Tongue (tissue), 2 donors: ENCODE data around the gene PITPNB. TPM values are rescaled to one million over a fixed set of nuclear protein-coding genes. Genes with fewer than 3 reads are reported as not detected.
A peak's percentile ranks its signal among the peaks of the same experiment; 100 is the strongest.

ENCODE experiments used
- DNase-seq: peaks from one replicate; pipeline ENCODE4 v3.0.0-alpha.2; 2015
- total RNA-seq: library from RNA; depleted of rRNA; stranded (reverse); fragments of >200 nt; gene quantifications from one replicate; pipeline ENCODE4 v1.2.3, GENCODE V29; 2014

The PITPNB gene
- total RNA-seq = 52.1 TPM

DNA sequence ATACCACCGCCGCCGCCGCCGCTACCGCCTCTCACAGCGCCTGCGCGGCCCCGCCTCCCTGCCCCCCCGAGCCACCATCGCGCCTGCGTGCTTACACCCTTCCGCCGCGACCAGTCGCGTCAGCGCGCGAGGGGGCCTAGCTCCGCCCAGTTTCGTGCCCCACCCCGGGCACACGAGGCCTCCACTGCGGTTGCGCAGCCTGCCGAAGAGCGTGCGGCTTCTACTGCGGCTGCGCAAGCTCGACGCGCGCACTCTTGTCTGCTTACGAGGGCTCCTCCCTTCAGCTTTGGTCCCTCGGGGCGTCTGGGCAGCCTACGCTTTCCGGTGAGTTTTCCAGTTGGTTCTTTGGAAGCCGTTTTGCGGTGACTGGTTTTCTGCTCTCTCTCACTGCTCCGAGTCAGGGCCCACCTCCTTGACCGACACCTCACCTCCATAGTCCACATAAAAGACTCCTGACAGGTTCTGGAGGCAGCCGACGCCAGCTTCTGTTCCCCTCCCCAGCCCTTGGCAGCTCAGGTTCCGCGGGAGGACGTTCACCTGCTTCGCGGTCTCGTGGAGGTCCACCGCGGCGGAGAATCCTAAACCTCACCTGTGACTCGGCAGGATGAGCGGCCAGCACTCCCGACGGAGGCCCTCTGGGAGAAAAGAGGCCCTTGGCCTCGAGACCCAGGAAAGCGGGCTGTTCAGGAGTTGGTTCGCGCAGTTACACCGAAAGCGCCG is at the start of gene PITPNB:
TSS of gene PITPNB (minus strand) at position 35 of the 720 bp plus-strand sequence. CDS start 65 bp downstream, outside the sequence.
- peak; percentile 100 for DNase-seq

DNA sequence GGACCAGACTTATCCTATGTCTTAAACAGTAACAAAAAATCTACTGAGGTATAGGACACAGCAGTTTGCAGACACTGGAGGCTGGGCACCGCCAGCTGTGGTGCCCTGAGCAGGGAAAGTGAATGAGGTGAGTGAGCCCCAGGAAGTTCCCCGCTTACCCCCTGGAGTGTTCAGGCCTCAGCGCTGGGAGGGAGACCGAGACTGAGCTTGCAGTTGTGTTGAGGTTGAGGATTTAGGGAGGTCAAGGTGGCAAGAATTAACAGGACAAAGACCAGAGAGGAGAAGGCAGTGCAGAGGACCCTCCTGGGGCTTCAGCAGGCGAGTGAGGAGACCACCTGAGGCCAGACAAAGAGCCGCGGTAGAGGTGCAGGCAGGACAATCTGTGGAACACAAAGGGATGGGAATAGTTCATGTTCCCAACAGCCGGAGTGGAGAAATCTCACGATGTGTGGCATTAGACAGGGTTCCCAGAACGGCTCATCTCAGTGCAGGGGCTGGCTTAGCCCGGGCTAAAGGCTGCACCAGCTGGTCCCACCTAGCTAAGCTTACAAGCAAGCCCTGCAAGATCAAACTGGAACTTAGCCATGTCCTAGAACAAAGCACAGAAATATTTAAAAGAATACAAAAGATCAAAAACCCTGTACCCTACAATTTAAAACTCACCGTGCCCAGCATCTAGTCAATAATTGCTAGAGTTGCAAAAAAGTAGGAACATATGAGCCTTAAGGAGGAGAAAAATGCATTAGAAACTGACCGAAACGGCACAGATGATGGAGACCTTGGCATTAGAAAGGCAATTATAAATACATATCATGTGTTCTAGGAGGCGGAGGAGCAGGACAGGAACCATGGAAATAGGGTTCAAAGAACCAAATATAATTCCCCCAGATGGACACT is 47.4 kb upstream of the PITPNB start:
- peak; percentile 33 for DNase-seq

DNA sequence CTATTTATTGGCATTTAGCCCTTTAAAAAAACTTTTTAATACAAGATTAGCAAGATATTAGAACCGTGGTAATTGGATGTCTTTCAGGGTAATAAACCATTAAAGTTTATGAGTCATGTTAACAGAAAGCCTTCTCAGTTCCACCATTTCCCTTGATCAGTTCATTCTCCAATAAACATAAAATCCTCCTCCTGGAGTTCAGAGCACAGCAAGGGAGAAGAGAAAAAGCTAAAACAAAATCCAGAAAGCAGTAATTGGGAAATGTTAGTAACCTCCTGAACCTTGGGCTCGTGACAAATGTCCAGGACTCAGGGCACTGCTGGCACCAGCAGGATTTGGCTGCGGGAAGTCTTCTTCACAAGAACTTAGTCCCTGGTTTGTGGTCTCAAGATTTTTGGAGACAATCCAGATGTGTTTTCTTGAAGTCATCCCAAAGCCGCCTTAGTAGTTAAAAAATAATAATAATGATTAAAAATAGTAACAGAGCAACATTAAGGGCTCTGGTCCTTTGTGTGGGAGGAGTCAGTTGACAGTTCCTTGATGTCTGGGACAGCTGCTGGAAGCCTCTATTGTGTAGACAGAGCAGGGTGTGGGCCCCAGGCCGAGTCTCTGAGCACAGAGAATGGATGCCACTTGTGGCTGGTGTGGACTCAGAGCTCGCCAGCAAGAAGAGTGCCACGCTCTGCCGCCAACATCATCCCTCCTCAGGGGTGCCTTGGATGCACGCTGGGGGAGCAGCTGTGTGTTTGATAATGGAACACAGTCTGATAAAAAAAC is 43.4 kb upstream of the PITPNB start:
- peak; percentile 90 for DNase-seq

DNA sequence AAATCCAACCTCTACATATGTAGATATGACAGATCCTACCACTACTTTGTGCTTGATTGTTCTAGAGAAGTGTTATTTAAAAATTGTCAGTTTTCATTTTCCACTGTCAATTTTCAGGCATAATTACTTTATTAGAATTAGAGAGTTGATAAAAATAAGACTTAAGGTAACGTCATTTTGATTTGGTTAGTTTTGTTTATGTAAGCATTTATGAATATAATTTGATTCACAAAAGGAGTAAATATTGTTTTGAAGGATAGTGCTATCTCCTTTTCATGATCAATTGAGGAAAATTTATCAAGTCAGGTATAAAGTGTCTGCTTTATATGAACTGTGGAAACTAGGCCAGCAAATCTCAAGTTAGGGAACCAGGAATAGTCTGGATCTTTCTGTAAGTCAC is 42.6 kb upstream of the PITPNB start:
- DNase-seq = no peak

DNA sequence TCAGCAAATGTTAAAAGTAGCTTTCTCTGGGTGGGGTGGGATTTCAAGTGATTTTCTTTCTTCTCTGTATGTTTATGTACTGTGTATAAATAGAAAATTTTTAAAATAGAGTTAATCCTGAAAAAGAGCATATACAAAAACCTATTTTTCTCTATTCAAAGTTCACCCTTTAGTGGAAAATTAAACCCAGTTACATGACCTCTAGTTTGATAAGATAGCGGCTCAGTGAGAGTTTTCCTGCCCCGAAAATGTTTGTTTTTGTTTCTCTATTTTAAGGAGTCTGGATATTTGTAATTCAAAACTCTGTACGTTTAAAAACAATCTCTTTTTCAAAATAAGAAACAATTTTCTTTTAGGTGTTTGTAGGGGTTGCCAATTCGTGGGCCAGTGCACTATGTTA is 42.1 kb upstream of the PITPNB start:
- no peak for DNase-seq

DNA sequence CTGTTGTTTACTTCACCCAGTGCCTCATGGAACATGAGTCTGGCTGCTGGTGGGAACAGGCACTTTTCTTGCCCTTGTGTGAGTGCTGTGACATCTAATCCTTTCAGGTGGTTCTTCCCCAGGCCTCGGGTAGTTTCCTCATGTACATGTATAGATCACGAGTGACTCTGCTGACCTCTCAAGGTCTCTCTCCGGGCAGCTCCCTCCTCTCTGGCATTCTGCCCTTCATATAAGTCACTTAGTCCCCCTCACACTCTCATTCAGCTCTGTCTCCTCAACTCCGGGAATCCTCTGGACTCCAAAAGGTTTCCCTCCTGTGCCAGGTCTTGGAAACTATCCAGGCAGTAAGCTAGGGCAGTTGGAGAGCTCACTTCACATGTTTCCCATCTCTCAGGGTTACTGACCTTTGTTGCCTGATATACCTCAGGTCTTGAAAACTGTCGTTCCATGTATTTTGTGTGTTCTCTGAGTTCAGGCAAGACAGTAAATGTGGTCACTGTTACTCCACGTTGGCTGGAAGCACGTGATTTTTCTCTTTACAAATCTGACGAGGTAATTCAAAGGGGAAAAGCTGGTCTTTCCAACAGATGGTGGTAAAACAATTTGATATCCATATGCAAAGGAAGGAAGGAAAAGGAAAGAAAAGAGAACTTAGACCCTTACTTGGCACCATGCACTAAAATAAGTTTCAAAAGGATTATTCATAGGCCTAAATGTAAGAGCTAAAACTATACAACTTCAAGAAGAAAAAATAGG is 40.5 kb upstream of the PITPNB start:
- DNase-seq = peak; percentile 30

DNA sequence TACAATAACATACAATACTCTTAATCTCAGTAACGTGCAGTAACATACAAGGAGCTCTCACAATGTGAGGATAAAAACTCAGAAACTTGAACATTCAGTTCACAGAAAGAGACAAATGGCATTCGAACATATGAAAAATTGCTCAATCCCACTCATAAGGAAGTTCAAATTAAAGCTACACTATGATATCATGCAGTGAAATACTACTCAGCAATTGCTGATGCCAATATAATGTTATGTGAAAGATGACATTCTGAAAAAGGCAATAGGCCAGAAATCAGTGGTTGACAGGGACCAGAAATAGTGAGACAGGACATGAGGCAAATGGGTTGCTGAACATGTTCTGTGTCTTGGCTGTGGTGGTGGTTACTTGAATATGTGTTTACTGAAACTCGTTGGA is 33.7 kb upstream of the PITPNB start:
- no peak for DNase-seq

DNA sequence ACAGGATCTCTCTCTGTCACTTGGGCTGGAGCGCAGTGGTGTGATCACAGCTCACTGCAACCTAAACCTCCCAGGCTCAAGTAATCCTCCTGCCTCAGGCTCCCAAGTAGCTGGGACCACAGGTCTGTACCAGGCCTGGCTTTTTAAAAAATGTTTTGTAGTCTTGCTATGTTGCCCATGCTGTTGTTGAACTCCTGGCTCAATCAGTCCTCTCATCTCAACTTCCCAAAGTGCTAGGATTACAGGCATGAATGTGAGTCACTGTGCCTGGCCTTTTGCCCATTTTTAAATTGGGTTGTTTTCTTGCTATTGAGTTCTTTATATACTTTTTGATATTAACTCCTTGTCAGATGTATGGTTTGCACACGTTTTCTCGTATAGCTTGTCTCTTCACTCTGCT is 33.0 kb upstream of the PITPNB start:
- no peak for DNase-seq

DNA sequence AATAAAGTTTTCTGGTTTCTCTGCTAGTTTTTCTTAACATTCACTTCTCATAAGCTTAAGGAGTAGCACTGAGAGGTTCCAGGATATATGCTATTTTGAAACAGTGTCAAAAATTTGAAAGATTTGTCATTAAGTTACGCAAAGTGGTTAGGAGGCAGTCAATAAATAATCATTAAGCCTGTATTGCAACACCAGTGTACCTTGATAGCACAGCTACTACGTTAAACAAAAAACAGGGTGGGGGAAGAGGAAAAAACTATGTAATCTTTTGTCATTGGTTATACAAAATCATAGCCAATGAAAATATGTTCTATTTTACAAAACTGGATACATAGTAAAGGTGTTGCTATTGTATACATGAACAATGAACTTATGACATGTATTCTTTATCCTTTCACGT is 30.4 kb upstream of the PITPNB start:
- no peak for DNase-seq

DNA sequence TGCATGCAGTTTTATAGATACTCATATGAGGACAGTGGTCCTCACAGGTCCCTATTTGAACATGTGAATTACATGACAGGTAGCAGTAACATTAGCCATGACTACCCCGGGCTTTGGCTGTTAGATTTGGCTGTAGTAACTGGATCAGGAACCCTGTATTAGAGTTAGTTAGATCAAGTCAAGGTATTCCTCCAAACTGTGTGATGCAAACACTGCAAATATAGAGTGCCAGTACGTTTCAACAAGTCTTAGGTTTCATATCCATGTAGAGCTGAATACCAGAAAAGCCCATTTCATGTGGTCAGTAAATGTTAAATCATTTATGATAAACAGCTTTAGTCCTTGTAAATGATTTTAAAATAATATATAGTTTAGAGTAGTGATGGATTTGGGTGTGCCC is 29.5 kb upstream of the PITPNB start:
- no peak for DNase-seq

DNA sequence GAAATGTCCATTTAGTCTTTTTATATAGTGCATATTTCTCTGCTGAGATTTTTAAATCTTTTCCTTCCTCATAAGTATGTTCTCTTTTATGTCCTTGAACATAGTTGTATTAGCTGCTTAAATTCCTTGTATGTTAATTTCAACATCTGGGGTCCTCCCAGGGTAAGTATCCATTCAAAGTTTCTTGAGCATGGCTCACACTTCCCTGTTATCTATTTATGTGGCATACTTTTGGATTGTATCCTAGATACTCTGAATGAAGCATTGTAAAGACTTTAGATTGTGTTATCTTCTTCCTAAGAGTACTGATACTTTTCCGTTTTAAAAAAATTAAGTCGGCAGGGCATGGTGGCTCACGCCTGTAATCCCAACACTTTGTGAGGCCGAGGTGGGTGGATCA is 28.4 kb upstream of the PITPNB start:
- no peak for DNase-seq

DNA sequence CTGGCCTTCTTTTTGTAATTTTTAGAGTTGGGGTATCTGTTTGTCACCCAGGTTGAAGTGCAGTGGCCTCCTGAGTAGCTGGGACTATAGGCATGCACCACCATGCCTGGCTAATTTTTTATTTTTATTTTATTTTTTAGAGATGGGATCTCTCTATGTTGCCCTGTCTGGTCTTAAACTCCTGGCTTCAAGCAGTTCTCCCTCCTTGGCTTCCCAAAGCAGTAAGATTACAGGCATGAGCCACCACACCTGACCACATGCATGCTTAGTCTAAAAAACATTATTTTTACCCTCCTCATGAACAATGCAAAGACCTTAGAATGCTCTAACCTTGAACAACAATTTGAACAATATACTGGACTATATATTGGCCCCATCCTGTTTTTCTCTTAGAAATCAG is 22.1 kb upstream of the PITPNB start:
- no peak for DNase-seq

DNA sequence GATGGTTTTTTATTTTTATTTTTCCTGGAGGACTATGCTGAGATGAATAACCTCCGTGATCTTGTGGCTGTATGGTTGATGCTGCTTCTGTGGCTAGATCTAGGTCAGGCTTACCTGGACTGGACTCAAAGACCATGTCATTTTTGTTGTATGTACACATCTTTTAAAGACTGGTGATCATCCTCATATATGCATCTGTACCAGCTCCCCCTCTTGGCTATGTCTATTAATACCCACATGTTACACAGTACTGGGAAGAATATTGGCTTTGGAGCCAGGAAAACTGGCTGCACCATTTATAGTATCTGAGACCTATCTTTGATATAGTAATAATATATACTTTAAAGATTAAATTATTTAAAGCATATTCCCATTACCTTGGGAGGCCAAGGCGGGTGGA is 18.4 kb upstream of the PITPNB start:
- no peak for DNase-seq

DNA sequence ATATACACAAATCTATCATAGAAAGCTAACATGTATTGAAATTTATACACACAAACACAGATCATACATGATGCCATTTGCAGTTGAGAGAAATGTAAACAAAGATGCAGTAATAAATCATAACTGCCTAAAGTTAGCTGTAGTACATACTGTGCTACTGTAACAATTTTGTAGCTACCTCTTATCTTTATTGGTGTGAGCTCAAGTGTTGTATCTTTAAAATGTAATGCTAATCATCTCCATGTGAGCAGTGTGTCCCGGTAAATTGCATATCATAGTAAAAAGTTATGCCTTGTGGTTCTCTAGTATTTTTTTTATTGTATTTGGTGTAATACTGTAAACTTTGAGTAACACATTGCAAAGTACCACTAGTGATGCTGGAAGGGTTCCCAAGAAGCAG is 16.8 kb upstream of the PITPNB start:
- no peak for DNase-seq

DNA sequence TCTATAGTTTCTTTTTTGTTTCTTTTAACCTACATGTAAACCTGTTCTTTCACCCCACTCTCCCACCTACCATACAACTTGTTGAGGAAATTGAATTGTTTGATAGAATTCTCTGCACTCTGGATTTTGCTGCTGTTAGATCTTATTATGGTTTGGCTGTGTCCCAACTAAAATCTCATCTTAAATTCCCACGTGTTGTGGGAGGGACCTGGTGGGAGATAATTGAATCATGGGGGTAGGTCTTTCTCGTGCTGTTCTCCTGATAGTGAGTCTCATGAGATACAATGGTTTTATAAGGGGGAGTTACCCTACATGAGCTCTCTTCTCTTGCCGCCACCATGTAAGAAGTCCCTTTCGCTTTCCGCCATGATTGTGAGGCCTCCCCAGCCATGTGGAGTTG is 15.0 kb upstream of the PITPNB start:
- DNase-seq = no peak

DNA sequence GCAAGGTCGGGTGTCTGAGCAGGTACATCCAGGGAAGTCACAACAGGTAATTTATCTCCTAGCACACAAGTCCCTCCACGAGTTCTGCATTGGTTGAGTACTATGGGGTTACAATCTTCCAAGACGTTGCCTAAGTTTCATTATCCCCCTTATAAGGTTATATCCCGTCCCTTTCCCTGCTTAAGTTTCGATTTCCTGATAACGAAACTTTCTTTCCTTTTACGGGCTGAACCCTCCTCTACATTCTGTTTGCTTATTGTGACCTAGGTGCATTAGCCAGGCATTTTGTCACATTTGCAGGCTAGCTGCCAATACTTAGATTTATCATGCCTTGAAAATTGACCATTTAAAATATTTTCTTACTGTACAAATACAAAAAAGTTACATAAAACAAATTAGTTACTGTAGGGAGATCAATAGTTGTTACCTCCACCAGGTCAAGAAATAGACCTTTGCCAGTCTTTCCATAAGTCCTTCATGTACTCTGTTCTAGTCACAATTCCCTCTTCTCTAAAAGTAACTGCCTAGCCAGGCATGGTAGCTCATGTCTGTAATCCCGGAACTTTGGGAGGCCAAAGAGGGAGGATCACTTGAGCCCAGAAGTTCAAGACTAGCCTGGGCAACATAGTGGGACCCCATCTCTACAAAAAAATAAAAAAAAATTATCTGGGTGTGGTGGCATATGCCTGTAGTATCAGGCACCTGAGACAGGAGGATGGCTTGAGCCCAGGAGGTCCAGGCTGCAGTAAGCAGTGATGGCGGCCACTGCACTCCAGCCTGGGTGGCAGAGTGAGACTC is 14.3 kb upstream of the PITPNB start:
- DNase-seq = no peak

DNA sequence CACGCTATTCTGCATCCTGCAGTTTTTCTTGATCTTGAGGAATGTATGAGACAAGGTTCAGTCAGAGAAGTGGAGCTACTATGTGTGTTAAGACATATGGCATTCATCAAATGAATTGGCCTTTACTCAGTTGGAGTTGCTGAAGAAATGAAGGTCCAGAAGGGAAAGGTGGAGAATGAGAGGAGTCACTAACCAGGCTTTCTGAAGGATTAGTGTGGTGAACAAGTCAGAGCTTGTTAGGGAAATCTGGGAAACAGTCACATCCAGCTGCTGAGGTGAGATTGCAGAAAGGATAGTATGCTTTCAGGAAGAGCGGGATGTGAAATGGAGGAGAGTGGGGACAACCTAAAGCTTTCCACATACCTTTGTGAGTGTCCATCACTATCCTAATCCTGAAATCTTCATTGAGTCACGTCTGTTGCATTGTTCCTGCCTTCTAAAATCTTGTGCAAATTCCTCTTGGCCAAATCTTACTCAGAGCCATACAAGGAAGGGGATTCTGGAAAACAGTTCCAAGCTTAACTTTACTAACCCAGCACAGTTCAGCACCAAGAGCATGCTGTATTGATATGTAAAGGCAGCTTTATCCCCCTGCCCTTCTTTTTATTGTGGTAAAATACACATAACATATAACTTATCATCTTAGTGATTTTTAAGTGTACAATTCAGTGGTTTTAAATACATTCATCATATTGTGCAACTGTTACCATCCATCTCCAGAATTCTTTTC is 11.4 kb upstream of the PITPNB start:
- DNase-seq = peak; percentile 29

DNA sequence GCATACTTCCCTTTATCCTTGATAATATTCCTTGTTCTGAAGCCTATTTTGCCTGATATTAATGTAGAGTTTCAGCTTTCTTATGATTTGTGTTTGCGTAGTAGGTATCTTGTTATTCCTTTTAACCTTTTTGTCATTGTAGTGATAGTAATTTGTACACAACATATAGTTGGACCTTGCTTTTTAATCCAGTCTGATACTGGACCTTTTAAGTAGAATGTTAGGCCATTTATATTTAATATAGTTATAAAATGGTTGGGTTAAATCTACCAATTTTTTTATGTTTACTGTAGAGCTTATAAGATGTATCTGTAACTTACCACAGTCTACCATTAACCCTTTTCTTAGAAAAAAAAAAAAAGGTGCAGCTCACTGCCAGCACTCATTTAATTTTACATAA is 8.6 kb upstream of the PITPNB start:
- DNase-seq = no peak

DNA sequence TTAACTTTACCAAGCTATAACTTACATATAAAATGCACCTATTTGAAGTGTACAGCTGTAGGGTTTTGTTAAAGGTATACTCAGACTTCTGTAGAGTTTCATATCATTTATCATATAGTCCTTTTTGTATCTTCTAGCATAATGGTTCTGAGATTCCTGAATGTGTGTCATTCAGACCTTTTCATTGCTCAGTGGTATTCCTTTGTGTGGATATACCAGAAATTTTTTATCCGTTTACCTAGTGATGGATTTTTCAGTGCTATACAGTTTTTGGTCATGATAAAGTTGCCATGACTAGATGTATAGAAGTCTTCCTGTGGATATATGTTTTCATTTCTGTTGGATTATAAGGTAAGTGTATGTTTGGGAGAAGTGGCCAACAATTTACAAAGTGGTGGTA is 6.3 kb upstream of the PITPNB start:
- DNase-seq = no peak

DNA sequence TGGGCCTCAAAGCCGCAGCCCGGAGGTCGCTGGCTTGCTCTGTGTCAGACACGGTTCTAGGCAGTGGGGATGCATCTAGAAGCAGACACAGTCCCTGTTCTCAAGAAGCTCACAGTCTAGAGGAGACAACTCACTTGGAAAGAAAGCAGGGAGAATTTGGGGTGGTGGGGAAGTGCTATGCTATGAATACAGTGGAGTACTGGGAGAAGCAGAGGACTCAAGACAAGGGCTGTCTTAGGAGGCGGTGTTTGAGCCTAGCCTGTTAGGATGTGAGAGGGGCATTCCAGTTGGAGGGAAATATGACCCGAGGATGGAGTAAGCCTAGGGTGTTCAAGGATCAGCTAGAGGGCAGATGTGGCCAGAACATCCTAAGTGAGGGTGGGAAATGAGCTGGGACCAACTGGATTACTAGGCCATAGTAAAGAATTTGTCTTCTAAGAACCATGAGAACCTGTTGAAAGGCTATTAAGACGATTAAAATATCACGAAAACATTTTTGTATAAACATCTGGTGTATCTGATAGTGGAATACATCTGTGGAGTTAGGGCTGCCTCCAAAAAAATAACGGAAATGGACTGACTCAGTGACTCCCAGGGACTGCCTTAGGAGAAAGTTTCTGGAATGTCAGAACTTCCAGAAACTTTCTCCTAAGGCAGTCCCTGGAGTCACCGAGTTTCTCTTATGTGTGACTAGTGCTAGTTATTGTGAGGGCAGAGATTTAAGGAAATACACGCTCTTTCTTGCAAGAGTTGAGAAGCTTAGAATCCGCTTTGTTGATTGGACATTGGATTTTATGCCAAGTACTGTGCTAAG is 1.1 kb upstream of the PITPNB start:
- peak; percentile 66 for DNase-seq
